GM23338 (cell line): ENCODE measurements around the gene CACNA2D2. TPM values are rescaled to one million over a fixed set of nuclear protein-coding genes. Genes with fewer than 3 reads are reported as not detected.

Experiments used
- ATAC-seq: fragments of 200-7000 bp; cut with Tn5 transposase; 3 replicates; pipeline ENCODE4 v1.9.1; 2020
- DNase-seq: peaks from one replicate; pipeline ENCODE4 v3.0.0-alpha.2; 2015; ENCODE audit warnings: low spot score
- H2AFZ ChIP-seq: fragments of 200-600 bp; sonication (generic); 2 replicates; pipeline ENCODE4 v1.8.0; 2016; ENCODE audit warnings: antibody characterized with exemption, mild to moderate bottlenecking, moderate library complexity
- H3F3A ChIP-seq: fragments of 200-600 bp; sonication (generic); replicated peaks from 2 replicates; pipeline ENCODE4 v1.8.0; 2017; ENCODE audit warnings: antibody characterized with exemption, mixed run types, low read depth
- H3K27ac ChIP-seq: fragments of 200-600 bp; sonication (generic); 2 replicates; pipeline ENCODE4 v1.6.1; 2016; ENCODE audit warnings: low read depth
- H3K27me3 ChIP-seq: fragments of 200-600 bp; sonication (generic); 2 replicates; pipeline ENCODE4 v1.8.0; 2016; ENCODE audit warnings: mild to moderate bottlenecking, mixed run types, moderate library complexity; ENCODE audit not compliant: insufficient read depth
- H3K36me3 ChIP-seq: fragments of 200-600 bp; sonication (generic); 2 replicates; pipeline ENCODE4 v1.8.0; 2016; ENCODE audit warnings: mild to moderate bottlenecking; ENCODE audit not compliant: insufficient read depth
- H3K4me1 ChIP-seq: fragments of 200-600 bp; sonication (generic); 2 replicates; pipeline ENCODE4 v1.8.0; 2016; ENCODE audit warnings: mild to moderate bottlenecking, moderate library complexity; ENCODE audit not compliant: insufficient read depth
- H3K4me2 ChIP-seq: fragments of 200-600 bp; sonication (generic); 2 replicates; pipeline ENCODE4 v1.7.1; 2017; ENCODE audit warnings: mixed run types
- H3K4me3 ChIP-seq: fragments of 200-600 bp; sonication (generic); 2 replicates; pipeline ENCODE4 v1.6.1; 2016; ENCODE audit warnings: mixed run types
- H3K79me2 ChIP-seq: fragments of 200-600 bp; sonication (generic); replicated peaks from 2 replicates; pipeline ENCODE4 v1.8.0; 2017; ENCODE audit warnings: mild to moderate bottlenecking; ENCODE audit not compliant: insufficient read depth
- H3K9me2 ChIP-seq: fragments of 200-600 bp; sonication (generic); 2 replicates; pipeline ENCODE4 v1.8.0; 2017; ENCODE audit not compliant: insufficient read depth
- H4K20me1 ChIP-seq: fragments of 200-600 bp; sonication (generic); replicated peaks from 2 replicates; pipeline ENCODE4 v1.8.0; 2017; ENCODE audit warnings: mild to moderate bottlenecking; ENCODE audit not compliant: insufficient read depth
- H3K27ac Mint-ChIP-seq: 2 replicates; pipeline ENCODE4 v1.8.0; 2020; ENCODE audit warnings: inconsistent platforms, mild to moderate bottlenecking, moderate library complexity, mixed read lengths
- H3K27me3 Mint-ChIP-seq: 3 replicates; pipeline ENCODE4 v1.8.0; 2022; ENCODE audit warnings: low read depth, mild to moderate bottlenecking, moderate library complexity, mixed read lengths, inconsistent platforms; ENCODE audit not compliant: insufficient read depth, poor library complexity
- H3K36me3 Mint-ChIP-seq: 3 replicates; pipeline ENCODE4 v1.8.0; 2021; ENCODE audit warnings: low read depth, mild to moderate bottlenecking, inconsistent platforms, moderate library complexity, mixed read lengths
- H3K4me1 Mint-ChIP-seq: 3 replicates; pipeline ENCODE4 v1.8.0; 2020; ENCODE audit warnings: mild to moderate bottlenecking, inconsistent platforms, mixed read lengths
- H3K4me3 Mint-ChIP-seq: 3 replicates; pipeline ENCODE4 v1.8.0; 2021; ENCODE audit warnings: moderate library complexity, mild to moderate bottlenecking, inconsistent platforms, mixed read lengths
- H3K9me3 Mint-ChIP-seq: 3 replicates; pipeline ENCODE4 v1.8.0; 2020; ENCODE audit warnings: moderate library complexity, mild to moderate bottlenecking, inconsistent platforms, mixed read lengths
- CREB1 ChIP-seq: fragments of 250-450 bp; sonication (Bioruptor Pico); IDR thresholded peaks from 2 replicates; pipeline ENCODE4 v1.5.0; 2020; ENCODE audit warnings: low read depth, mild to moderate bottlenecking, moderate library complexity
- ETS1 ChIP-seq: IDR thresholded peaks from 2 replicates; pipeline ENCODE4 v1.6.1; 2016; ENCODE audit warnings: antibody characterized with exemption
- ZNF114 ChIP-seq: fragments of 250-450 bp; sonication (Bioruptor Pico); IDR thresholded peaks from 2 replicates; pipeline ENCODE4 v1.5.0; 2020; ENCODE audit warnings: mild to moderate bottlenecking, moderate library complexity
- ZNF331 ChIP-seq: fragments of 250-450 bp; sonication (Bioruptor Pico); IDR thresholded peaks from 2 replicates; pipeline ENCODE4 v1.5.0; 2020; ENCODE audit warnings: low read depth, mild to moderate bottlenecking, moderate library complexity
- polyA plus RNA-seq: library from polyadenylated mRNA; unstranded; fragments of >200 nt; fragmentation: Nextera tagmentation; extraction: Ambion mirVana; gene quantifications from 2 replicates; pipeline ENCODE4 v1.2.1, GENCODE V29; 2016
- total RNA-seq: library from RNA; depleted of rRNA; stranded (reverse); fragments of >200 nt; shearing (Covaris generic); gene quantifications from 2 replicates; pipeline ENCODE4 v1.2.3, GENCODE V29; 2014
- TF ChIP-seq, protein P1 (sequence below): fragments of 250-450 bp; sonication (Bioruptor Pico); IDR thresholded peaks from 2 replicates; pipeline ENCODE4 v1.5.0; 2020; ENCODE audit warnings: mild to moderate bottlenecking, moderate library complexity
- TF ChIP-seq, protein P2 (sequence below), 2 experiments: fragments of 200-600 bp in 1 of 2; sonication (generic) in 1 of 2; conservative IDR thresholded peaks; 2 replicates each; pipeline versions ENCODE4 v1.5.1 to v1.6.1; 2016 to 2017; ENCODE audit warnings: antibody characterized with exemption in 2 of 2, low read depth in 2 of 2, mild to moderate bottlenecking in 2 of 2, moderate library complexity in 1 of 2
- TF ChIP-seq, protein P3 (sequence below): IDR thresholded peaks from one replicate; pipeline ENCODE4 v1.6.1; 2018; ENCODE audit warnings: antibody characterized with exemption; ENCODE audit not compliant: unreplicated experiment

Gene CACNA2D2
- total and polyA plus RNA-seq, 2 experiments from 2014 or later, result 4.7 to 11.4 TPM

DNA sequence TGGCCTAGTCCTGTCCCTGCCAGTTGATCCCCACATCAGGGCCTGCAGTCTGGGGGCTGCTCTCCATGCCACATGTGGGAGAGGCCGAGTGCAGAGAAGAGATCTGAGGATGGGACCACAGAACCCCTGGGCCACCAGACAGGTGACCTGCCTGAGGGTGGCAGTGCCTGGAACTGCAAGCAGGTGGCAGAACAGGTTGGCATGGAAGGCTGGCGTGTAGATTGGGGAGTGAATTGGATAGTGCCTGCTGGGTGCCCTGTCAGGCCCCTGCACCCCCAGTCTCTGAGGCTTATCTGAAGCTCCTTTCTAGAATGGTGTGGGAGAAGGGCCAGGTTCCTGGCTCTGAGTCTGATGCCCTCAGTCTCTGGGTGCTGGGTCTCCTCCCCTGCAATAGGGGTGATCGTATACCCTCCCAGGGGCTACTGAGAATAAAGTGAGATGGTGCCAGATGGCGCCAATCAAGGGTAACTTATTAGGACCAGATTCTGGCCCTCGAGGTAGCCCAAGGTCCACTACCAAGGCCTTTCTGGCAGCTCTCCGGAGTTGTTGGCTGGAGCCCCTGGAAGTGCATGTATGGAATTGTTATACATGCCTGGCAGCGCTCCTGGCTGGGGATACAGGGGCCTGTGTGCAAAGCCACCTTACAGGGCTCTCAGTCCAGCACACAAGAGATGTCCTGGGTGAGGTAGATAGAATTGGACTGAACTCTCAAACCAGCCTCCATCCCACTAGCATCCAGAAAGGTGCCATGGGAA is 48.4 kb upstream of the CACNA2D2 start (continued):
- TF ChIP-seq, protein P1, sequence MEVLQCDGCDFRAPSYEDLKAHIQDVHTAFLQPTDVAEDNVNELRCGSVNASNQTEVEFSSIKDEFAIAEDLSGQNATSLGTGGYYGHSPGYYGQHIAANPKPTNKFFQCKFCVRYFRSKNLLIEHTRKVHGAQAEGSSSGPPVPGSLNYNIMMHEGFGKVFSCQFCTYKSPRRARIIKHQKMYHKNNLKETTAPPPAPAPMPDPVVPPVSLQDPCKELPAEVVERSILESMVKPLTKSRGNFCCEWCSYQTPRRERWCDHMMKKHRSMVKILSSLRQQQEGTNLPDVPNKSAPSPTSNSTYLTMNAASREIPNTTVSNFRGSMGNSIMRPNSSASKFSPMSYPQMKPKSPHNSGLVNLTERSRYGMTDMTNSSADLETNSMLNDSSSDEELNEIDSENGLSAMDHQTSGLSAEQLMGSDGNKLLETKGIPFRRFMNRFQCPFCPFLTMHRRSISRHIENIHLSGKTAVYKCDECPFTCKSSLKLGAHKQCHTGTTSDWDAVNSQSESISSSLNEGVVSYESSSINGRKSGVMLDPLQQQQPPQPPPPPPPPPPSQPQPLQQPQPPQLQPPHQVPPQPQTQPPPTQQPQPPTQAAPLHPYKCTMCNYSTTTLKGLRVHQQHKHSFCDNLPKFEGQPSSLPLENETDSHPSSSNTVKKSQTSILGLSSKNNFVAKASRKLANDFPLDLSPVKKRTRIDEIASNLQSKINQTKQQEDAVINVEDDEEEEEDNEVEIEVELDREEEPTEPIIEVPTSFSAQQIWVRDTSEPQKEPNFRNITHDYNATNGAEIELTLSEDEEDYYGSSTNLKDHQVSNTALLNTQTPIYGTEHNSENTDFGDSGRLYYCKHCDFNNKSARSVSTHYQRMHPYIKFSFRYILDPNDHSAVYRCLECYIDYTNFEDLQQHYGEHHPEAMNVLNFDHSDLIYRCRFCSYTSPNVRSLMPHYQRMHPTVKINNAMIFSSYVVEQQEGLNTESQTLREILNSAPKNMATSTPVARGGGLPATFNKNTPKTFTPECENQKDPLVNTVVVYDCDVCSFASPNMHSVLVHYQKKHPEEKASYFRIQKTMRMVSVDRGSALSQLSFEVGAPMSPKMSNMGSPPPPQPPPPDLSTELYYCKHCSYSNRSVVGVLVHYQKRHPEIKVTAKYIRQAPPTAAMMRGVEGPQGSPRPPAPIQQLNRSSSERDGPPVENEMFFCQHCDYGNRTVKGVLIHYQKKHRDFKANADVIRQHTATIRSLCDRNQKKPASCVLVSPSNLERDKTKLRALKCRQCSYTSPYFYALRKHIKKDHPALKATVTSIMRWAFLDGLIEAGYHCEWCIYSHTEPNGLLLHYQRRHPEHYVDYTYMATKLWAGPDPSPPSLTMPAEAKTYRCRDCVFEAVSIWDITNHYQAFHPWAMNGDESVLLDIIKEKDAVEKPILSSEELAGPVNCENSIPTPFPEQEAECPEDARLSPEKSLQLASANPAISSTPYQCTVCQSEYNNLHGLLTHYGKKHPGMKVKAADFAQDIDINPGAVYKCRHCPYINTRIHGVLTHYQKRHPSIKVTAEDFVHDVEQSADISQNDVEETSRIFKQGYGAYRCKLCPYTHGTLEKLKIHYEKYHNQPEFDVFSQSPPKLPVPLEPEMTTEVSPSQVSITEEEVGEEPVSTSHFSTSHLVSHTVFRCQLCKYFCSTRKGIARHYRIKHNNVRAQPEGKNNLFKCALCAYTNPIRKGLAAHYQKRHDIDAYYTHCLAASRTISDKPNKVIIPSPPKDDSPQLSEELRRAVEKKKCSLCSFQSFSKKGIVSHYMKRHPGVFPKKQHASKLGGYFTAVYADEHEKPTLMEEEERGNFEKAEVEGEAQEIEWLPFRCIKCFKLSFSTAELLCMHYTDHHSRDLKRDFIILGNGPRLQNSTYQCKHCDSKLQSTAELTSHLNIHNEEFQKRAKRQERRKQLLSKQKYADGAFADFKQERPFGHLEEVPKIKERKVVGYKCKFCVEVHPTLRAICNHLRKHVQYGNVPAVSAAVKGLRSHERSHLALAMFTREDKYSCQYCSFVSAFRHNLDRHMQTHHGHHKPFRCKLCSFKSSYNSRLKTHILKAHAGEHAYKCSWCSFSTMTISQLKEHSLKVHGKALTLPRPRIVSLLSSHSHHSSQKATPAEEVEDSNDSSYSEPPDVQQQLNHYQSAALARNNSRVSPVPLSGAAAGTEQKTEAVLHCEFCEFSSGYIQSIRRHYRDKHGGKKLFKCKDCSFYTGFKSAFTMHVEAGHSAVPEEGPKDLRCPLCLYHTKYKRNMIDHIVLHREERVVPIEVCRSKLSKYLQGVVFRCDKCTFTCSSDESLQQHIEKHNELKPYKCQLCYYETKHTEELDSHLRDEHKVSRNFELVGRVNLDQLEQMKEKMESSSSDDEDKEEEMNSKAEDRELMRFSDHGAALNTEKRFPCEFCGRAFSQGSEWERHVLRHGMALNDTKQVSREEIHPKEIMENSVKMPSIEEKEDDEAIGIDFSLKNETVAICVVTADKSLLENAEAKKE (CRISPR knock-in tag), result no peak
- TF ChIP-seq CREB1 (CRISPR knock-in tag), result no peak
- TF ChIP-seq, protein P2, sequence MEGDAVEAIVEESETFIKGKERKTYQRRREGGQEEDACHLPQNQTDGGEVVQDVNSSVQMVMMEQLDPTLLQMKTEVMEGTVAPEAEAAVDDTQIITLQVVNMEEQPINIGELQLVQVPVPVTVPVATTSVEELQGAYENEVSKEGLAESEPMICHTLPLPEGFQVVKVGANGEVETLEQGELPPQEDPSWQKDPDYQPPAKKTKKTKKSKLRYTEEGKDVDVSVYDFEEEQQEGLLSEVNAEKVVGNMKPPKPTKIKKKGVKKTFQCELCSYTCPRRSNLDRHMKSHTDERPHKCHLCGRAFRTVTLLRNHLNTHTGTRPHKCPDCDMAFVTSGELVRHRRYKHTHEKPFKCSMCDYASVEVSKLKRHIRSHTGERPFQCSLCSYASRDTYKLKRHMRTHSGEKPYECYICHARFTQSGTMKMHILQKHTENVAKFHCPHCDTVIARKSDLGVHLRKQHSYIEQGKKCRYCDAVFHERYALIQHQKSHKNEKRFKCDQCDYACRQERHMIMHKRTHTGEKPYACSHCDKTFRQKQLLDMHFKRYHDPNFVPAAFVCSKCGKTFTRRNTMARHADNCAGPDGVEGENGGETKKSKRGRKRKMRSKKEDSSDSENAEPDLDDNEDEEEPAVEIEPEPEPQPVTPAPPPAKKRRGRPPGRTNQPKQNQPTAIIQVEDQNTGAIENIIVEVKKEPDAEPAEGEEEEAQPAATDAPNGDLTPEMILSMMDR (conservative IDR thresholded peaks at IDR 0.05; ENCODE audit: low read depth in 2 of 2), result no peak
- TF ChIP-seq ZNF114 (CRISPR knock-in tag), result no peak

GRCh38 chr3:50551054-50551659 is 47.7 kb upstream of the CACNA2D2 start:
- H3K79me2 ChIP-seq, result no peaks in the 10 kb centered on the region
- Mint-ChIP-seq H3K36me3 (no peaks in the 10 kb centered on the region), H3K27me3 (peaks cover 12% of the 10 kb centered on the region), H3K4me1 (peaks cover 3% of the 10 kb centered on the region; the same call in 2 of the 3 replicates), H3K4me3 (no peak overlapping the region), H3K9me3 (no peaks in the 10 kb centered on the region), H3K27ac (no peak overlapping the region)
- no peak for ATAC-seq
- H3K4me1 ChIP-seq, result peaks cover under 1% of the 10 kb centered on the region; the same call in 1 of the 2 replicates
- H4K20me1 ChIP-seq, result no peaks in the 10 kb centered on the region
- TF ChIP-seq ZNF114 (CRISPR knock-in tag), result no peak
- TF ChIP-seq ETS1, result no peak
- no peak for TF ChIP-seq ZNF331 (CRISPR knock-in tag)
- TF ChIP-seq, protein P3, sequence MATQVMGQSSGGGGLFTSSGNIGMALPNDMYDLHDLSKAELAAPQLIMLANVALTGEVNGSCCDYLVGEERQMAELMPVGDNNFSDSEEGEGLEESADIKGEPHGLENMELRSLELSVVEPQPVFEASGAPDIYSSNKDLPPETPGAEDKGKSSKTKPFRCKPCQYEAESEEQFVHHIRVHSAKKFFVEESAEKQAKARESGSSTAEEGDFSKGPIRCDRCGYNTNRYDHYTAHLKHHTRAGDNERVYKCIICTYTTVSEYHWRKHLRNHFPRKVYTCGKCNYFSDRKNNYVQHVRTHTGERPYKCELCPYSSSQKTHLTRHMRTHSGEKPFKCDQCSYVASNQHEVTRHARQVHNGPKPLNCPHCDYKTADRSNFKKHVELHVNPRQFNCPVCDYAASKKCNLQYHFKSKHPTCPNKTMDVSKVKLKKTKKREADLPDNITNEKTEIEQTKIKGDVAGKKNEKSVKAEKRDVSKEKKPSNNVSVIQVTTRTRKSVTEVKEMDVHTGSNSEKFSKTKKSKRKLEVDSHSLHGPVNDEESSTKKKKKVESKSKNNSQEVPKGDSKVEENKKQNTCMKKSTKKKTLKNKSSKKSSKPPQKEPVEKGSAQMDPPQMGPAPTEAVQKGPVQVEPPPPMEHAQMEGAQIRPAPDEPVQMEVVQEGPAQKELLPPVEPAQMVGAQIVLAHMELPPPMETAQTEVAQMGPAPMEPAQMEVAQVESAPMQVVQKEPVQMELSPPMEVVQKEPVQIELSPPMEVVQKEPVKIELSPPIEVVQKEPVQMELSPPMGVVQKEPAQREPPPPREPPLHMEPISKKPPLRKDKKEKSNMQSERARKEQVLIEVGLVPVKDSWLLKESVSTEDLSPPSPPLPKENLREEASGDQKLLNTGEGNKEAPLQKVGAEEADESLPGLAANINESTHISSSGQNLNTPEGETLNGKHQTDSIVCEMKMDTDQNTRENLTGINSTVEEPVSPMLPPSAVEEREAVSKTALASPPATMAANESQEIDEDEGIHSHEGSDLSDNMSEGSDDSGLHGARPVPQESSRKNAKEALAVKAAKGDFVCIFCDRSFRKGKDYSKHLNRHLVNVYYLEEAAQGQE, result no peak
- H3K36me3 ChIP-seq, result no peaks in the 10 kb centered on the region
- no peak overlapping the region for H2AFZ ChIP-seq
- no peaks in the 10 kb centered on the region for H3K27me3 ChIP-seq
- H3K4me3 ChIP-seq, result no peak overlapping the region
- H3K27ac ChIP-seq, result no peak overlapping the region
- DNase-seq, result no peak
- no peaks in the 10 kb centered on the region for H3K9me2 ChIP-seq
- no peaks in the 10 kb centered on the region for H3F3A ChIP-seq
- H3K4me2 ChIP-seq, result no peak overlapping the region
